Uterus (tissue), 4 donors: ENCODE measurements around the gene HCN1. TPM values are rescaled to one million over a fixed set of nuclear protein-coding genes. Genes with fewer than 3 reads are reported as not detected.

Experiments
- DNase-seq, 2 donors: peaks; one replicate each; pipeline ENCODE4 v3.0.0-alpha.2; 2019 to 2020
- H3K27ac ChIP-seq, 2 donors: fragments of 200-600 bp; sonication (generic); 1 replicate in 1 of 2; 2 replicates in 1 of 2; pipeline ENCODE4 v1.5.1; 2016 to 2018
- H3K27me3 ChIP-seq, 2 donors: fragments of 200-600 bp; sonication (generic); one replicate each; pipeline ENCODE4 v1.5.1; 2018 to 2019; ENCODE audit warnings: control low read depth in 1 of 2
- H3K36me3 ChIP-seq, 2 donors: fragments of 200-600 bp; sonication (generic); one replicate each; pipeline ENCODE4 v1.5.1; 2019; ENCODE audit warnings: control low read depth in 1 of 2
- H3K4me1 ChIP-seq, 2 donors: fragments of 200-600 bp; sonication (generic); one replicate each; pipeline ENCODE4 v1.5.1; 2018 to 2019; ENCODE audit warnings: control low read depth in 1 of 2
- H3K4me3 ChIP-seq, 2 donors: fragments of 200-600 bp; sonication (generic); 1 replicate in 1 of 2; 2 replicates in 1 of 2; pipeline ENCODE4 v1.5.1; 2018 to 2019; ENCODE audit warnings: mild to moderate bottlenecking in 1 of 2
- H3K9me3 ChIP-seq, 2 donors: fragments of 200-600 bp; sonication (generic); one replicate each; pipeline ENCODE4 v1.5.1; 2019; ENCODE audit warnings: control low read depth in 1 of 2
- POLR2A ChIP-seq, 2 donors: fragments of 450-650 bp; IDR thresholded peaks; one replicate each; pipeline ENCODE4 v1.6.1; 2016; ENCODE audit warnings: antibody characterized with exemption in 2 of 2, mild to moderate bottlenecking in 1 of 2, moderate library complexity in 1 of 2
- intact Hi-C: fragments of 100-400 bp; cut with DNase I; formaldehyde crosslinking; loops from one replicate; pipeline ENCODE4 v1.15.1; 2023; ENCODE audit warnings: low total_unique reads
- total RNA-seq, 4 donors: library from RNA; depleted of rRNA in 3 of 4; stranded (reverse); fragments of >200 nt in 3 of 4; gene quantifications; one replicate each; pipeline versions ENCODE4 v1.1.0 to v1.2.4, GENCODE V29; 2014 to 2023
- TF ChIP-seq, protein P1 (sequence below), 4 experiments: fragments of 200-600 bp in 2 of 4; fragments of 450-650 bp in 2 of 4; sonication (generic) in 2 of 4; IDR thresholded peaks; one replicate each; pipeline ENCODE4 v1.5.1; 2016 to 2019; ENCODE audit warnings: antibody characterized with exemption in 4 of 4, mild to moderate bottlenecking in 2 of 4, moderate library complexity in 1 of 4
- donor health status: DM: yes; HTN: yes; CAD: no.

The HCN1 gene
- total RNA-seq: under 1 TPM in 1 of 4 donors, not detected in 3; 0.07 TPM

DNA sequence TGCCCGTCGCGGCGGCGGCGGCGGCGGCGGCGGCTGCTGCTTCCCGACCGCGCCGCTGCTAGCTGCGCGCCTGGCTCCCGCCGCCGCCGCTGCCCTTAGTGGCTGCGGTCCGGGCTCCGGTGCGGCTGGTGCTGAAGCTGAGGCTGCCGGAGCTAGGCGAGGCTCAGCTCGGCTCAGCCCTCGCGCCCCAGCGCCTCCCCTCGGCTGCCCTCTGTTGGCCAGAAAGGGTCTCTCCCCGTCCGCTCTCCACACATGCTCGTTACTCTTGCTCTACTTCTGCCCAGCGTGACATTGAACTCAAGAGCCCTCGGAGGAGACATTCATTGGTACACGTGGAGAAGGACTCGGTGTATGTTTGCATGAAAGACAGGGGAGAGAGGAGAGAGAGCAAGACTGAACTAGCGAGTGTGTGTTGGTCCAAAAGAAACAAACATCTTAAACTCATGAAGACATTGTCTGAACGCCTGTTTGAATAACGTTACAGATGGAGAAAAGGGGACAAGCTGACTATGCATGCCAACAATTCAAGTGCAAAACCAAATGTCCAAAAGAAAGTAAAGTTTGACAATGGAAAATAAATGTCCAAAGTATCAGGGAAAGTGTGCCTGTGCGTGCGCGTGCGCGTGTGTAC is at the start of gene HCN1:
Gene HCN1, minus strand, starts transcription at position 175 of the 631 bp plus-strand sequence.
- Histone ChIP-seq H3K9me3 (no peaks in the 10 kb centered on the region), H3K36me3 (no peaks in the 10 kb centered on the region), H3K27me3 (peaks cover 8 to 16% of the 10 kb centered on the region in 2 donors), H3K4me1 (peaks cover 0 to 12% of the 10 kb centered on the region in 2 donors), H3K27ac (no peak within 1 kb of the TSS), H3K4me3 (no peak within 1 kb of the TSS)
- intact Hi-C loops: no loop called here
- peak; percentile 15 to 32 for DNase-seq
- no peak for TF ChIP-seq POLR2A (IDR thresholded peaks at IDR 0.05)
- TF ChIP-seq, protein P1, sequence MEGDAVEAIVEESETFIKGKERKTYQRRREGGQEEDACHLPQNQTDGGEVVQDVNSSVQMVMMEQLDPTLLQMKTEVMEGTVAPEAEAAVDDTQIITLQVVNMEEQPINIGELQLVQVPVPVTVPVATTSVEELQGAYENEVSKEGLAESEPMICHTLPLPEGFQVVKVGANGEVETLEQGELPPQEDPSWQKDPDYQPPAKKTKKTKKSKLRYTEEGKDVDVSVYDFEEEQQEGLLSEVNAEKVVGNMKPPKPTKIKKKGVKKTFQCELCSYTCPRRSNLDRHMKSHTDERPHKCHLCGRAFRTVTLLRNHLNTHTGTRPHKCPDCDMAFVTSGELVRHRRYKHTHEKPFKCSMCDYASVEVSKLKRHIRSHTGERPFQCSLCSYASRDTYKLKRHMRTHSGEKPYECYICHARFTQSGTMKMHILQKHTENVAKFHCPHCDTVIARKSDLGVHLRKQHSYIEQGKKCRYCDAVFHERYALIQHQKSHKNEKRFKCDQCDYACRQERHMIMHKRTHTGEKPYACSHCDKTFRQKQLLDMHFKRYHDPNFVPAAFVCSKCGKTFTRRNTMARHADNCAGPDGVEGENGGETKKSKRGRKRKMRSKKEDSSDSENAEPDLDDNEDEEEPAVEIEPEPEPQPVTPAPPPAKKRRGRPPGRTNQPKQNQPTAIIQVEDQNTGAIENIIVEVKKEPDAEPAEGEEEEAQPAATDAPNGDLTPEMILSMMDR (IDR thresholded peaks at IDR 0.05): peak; percentile 23 to 38 (median 36)

DNA sequence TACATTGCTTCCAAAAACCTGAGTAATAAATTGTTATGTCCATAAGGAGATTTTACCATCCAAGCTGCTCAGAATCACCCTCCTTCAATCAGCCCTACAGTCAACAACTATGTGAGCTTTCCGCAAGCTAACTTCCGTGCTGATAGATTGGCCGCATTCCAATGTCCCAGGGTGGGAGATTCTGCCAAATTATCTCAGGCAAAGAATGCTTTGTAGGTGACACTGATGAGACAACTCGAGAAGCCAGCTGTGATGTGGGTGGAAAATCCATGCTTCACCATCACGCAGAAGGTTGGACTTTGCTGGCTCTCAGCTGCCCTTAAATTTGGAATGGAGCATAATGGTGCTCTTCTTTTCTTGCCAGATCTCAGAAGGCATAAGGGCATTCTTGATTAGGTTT is 44.9 kb upstream of the HCN1 start:
- no peaks in the 10 kb centered on the region for H3K4me1 ChIP-seq
- H3K9me3 ChIP-seq: no peaks in the 10 kb centered on the region
- no peak for DNase-seq
- H3K27ac ChIP-seq: no peak overlapping the region
- TF ChIP-seq POLR2A (IDR thresholded peaks at IDR 0.05): no peak
- TF ChIP-seq, protein P1 (IDR thresholded peaks at IDR 0.05): no peak
- intact Hi-C loops: no loop called here
- H3K27me3 ChIP-seq: no peaks in the 10 kb centered on the region
- H3K36me3 ChIP-seq: no peaks in the 10 kb centered on the region
- no peak overlapping the region for H3K4me3 ChIP-seq

DNA sequence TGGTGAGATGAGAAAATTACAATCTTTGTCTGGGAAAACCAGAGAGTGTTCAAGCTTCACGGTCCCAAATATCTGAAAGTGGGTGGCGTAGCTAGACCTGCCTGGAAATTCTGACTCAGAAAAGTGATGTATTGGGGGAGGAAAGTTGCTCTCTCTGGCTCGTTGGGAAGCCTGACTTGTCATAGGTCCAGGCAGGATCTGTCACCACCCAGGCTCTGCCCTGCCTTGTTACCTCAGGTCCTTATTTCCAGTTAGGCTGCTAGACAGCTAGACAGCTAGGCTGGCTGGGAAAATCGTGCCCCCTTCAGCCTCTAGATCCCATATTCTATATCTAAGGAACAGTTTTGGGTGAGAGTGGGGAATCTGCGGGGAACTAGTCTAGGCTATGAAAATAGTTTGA is 41.0 kb upstream of the HCN1 start:
- intact Hi-C loops: no loop called here
- no peaks in the 10 kb centered on the region for H3K4me1 ChIP-seq
- H3K4me3 ChIP-seq: no peak overlapping the region
- H3K27me3 ChIP-seq: no peaks in the 10 kb centered on the region
- no peak for TF ChIP-seq POLR2A (IDR thresholded peaks at IDR 0.05)
- TF ChIP-seq, protein P1 (IDR thresholded peaks at IDR 0.05): no peak
- no peak overlapping the region for H3K27ac ChIP-seq
- no peaks in the 10 kb centered on the region for H3K9me3 ChIP-seq
- no peak for DNase-seq
- H3K36me3 ChIP-seq: no peaks in the 10 kb centered on the region

DNA sequence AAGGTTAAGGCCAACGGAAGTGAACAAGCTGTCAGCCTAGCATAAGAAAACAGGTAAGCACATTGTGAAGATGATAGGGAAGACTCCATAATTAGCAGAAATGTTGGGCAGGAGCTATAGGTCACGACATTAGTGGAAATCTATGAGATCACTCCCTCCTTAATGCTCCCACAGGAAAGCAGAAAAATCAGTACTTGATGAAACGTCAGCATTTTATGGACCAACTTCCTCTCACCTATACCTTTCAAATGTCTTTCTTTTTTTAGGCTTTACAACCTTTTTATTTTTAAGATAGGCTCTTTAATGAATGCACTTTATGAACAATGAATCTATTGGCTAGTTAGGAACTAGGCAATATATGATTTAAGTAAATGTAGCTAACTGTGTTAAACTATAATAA is 29.4 kb upstream of the HCN1 start:
- intact Hi-C loops: no loop called here
- no peak for DNase-seq
- H3K27ac ChIP-seq: no peak overlapping the region
- no peak for TF ChIP-seq POLR2A (IDR thresholded peaks at IDR 0.05)
- TF ChIP-seq, protein P1 (IDR thresholded peaks at IDR 0.05): no peak
- no peaks in the 10 kb centered on the region for H3K36me3 ChIP-seq
- H3K9me3 ChIP-seq: no peaks in the 10 kb centered on the region
- no peaks in the 10 kb centered on the region for H3K27me3 ChIP-seq
- no peaks in the 10 kb centered on the region for H3K4me1 ChIP-seq
- H3K4me3 ChIP-seq: no peak overlapping the region

DNA sequence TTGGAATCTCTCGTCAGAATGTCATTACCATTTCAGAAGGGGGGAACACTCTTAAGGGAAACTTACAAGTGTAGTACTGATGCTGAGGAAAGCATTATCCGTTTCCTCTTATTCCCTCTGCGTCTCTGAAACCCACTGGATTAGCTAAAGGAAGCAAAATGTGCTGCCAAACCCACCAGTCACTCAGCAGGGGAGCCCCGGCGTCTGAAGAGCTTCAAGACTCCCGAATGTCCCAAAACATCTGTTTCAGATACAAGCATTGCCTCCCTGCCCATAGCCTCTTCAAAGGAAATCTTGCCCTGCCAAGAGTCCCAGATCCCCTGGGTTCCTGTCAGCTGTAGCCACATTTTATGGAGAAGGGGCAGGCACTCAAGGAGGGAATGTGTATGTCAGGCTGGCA is 1.0 kb upstream of the HCN1 start:
- H3K4me1 ChIP-seq: peaks cover 0 to 12% of the 10 kb centered on the region in 2 donors
- TF ChIP-seq POLR2A (IDR thresholded peaks at IDR 0.05): no peak
- TF ChIP-seq, protein P1 (IDR thresholded peaks at IDR 0.05): no peak
- H3K27ac ChIP-seq: no peak overlapping the region
- intact Hi-C loops: no loop called here
- no peaks in the 10 kb centered on the region for H3K9me3 ChIP-seq
- no peaks in the 10 kb centered on the region for H3K36me3 ChIP-seq
- H3K4me3 ChIP-seq: no peak overlapping the region
- peaks cover 8 to 16% of the 10 kb centered on the region in 2 donors for H3K27me3 ChIP-seq
- no peak for DNase-seq
